Naive thymus-derived CD8-positive, alpha-beta T cell (primary cell): Measurements from ENCODE around the gene SH2D7. TPM values are rescaled to one million over a fixed set of nuclear protein-coding genes. Genes with fewer than 3 reads are reported as not detected.

Experiments
- ATAC-seq, 2 donors: fragments of 150-1000 bp; cut with Tn5 transposase in 1 of 2; sonication (Bioruptor Pico), chemical (Tn5 transposase) in 1 of 2; 1 replicate in 1 of 2; 2 replicates in 1 of 2; pipeline ENCODE4 v1.10.0; 2021; ENCODE audit warnings: mild to moderate bottlenecking in 2 of 2, moderate library complexity in 2 of 2
- POLR2A ChIA-PET: fragments of 350-600 bp; sonication (Branson Sonifier 250); formaldehyde crosslinking; loops from one replicate; lab custom pipeline; 2021; ENCODE audit warnings: antibody characterized with exemption; lab: Charles Lee
- DNase-seq, 10 donors: peaks; one replicate each; pipeline versions ENCODE4 v3.0.0 to v3.0.0-alpha.2; 2020 to 2022
- H3K27ac Mint-ChIP-seq, 10 donors: one replicate each; pipeline ENCODE4 v1.8.0; 2020 to 2022; ENCODE audit warnings: mild to moderate bottlenecking in 10 of 10, mixed read lengths in 10 of 10, moderate library complexity in 4 of 10, inconsistent platforms in 1 of 10
- H3K27me3 Mint-ChIP-seq, 5 donors: one replicate each; pipeline ENCODE4 v1.8.0; 2021 to 2022; ENCODE audit warnings: mixed read lengths in 5 of 5
- H3K36me3 Mint-ChIP-seq, 3 donors: one replicate each; pipeline ENCODE4 v1.8.0; 2020 to 2022; ENCODE audit warnings: mixed read lengths in 3 of 3, mild to moderate bottlenecking in 2 of 3, inconsistent platforms in 1 of 3
- H3K4me1 Mint-ChIP-seq, 4 donors: one replicate each; pipeline ENCODE4 v1.8.0; 2021 to 2022; ENCODE audit warnings: mixed read lengths in 4 of 4
- H3K4me3 Mint-ChIP-seq, 10 donors: one replicate each; pipeline ENCODE4 v1.8.0; 2020 to 2022; ENCODE audit warnings: mild to moderate bottlenecking in 10 of 10, mixed read lengths in 10 of 10, moderate library complexity in 6 of 10, inconsistent platforms in 1 of 10
- H3K9me3 Mint-ChIP-seq, 9 donors: one replicate each; pipeline ENCODE4 v1.8.0; 2020 to 2022; ENCODE audit warnings: mixed read lengths in 9 of 9, mild to moderate bottlenecking in 3 of 9, inconsistent platforms in 1 of 9, moderate library complexity in 1 of 9
- polyA plus RNA-seq, 3 donors: library from polyadenylated mRNA; unstranded; fragments of 300-500 nt; fragmentation: Illumina TruSeq; gene quantifications; one replicate each; pipeline ENCODE4 v1.2.3, GENCODE V29; 2021
- total RNA-seq, 8 experiments: library from RNA in 2 of 8; stranded (reverse) in 2 of 8; gene quantifications; one replicate each; pipeline ENCODE4 v1.2.3 and lab custom pipeline; 2021 to 2026

SH2D7 gene
- total and polyA plus RNA-seq, 5 experiments from 2014 or later = 0.19 TPM; not detected in 4

DNA sequence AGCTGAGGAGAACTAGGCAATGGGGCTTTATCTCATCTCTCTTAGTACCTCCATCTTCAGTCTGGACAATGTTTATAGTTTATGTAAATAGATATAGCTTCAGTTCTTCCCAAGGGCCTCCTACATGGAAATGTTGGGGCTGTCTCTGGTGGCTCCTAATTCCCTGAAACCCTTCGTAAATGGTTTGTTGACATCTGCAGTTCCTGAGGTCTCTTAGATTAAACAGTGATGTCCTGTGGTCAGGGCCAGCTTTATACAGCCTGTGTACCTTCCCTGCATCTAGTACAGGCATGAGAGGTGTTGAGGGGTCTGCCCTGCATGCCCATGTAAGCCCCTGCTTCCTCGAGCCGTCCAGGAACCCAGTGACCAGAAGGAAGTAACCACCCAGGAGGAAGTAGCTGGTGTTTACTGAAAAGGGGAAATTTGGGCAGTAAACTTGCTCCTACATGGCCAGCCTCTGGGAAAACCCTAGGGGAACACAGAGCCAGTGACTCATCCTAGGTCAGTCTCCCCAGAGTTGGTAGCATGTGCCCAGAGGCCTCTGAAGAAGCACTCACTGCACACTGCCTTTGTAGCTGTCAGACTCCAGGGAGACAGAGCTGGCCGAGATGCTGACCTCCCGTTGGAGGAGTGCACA lies 10.1 kb upstream of the SH2D7 start:
- Mint-ChIP-seq H3K9me3 (no peaks in the 10 kb centered on the region), H3K36me3 (no peaks in the 10 kb centered on the region), H3K4me1 (peaks cover 10 to 15% (median 13%) of the 10 kb centered on the region in 4 donors), H3K27me3 (no peaks in the 10 kb centered on the region), H3K27ac (peak overlapping the region in 3 of 10 donors; percentile 12 to 38 (median 37)), H3K4me3 (peak overlapping the region in 1 of 10 donors; percentile 26)
- POLR2A ChIA-PET = interaction anchor here (0.7 to 1.6 kb wide), 4 partner anchors 9 to 47 kb away, joined by 3 to 5 read pairs (median 4); no protein-coding TSS in a partner anchor
- DNase-seq = no peak
- no peak for ATAC-seq

- POLR2A ChIA-PET = interaction anchor here (1.1 to 1.6 kb wide), 2 partner anchors 10 to 24 kb away, joined by 3 to 4 read pairs; no protein-coding TSS in a partner anchor
These were observed 9.6 kb upstream of the SH2D7 start for GRCh38 chr15:78082743-78083110.

GRCh38 chr15:78083186-78083585 lies 9.2 kb upstream of the SH2D7 start:
- H3K27ac Mint-ChIP-seq = peak overlapping the region in 2 of 10 donors; percentile 15 to 48
- DNase-seq = no peak
- no peaks in the 10 kb centered on the region for H3K36me3 Mint-ChIP-seq
- H3K4me3 Mint-ChIP-seq = no peak overlapping the region
- H3K4me1 Mint-ChIP-seq = peaks cover 6 to 10% (median 9%) of the 10 kb centered on the region in 4 donors
- no peaks in the 10 kb centered on the region for H3K9me3 Mint-ChIP-seq
- POLR2A ChIA-PET = interaction anchor here (1.1 to 1.6 kb wide), 2 partner anchors 10 to 25 kb away, joined by 3 to 4 read pairs; no protein-coding TSS in a partner anchor
- ATAC-seq = no peak
- no peaks in the 10 kb centered on the region for H3K27me3 Mint-ChIP-seq

More at GRCh38 chr15:78082743-78083110, 9.6 kb upstream of the SH2D7 start:
- H3K4me3 Mint-ChIP-seq = no peak overlapping the region
- ATAC-seq (no peak), DNase-seq (no peak)
- no peaks in the 10 kb centered on the region for H3K36me3 Mint-ChIP-seq
- H3K27me3 Mint-ChIP-seq = no peaks in the 10 kb centered on the region
- no peaks in the 10 kb centered on the region for H3K9me3 Mint-ChIP-seq
- H3K27ac Mint-ChIP-seq = peak overlapping the region in 2 of 10 donors; percentile 37 to 38
- peaks cover 10 to 15% (median 13%) of the 10 kb centered on the region in 4 donors for H3K4me1 Mint-ChIP-seq

DNA sequence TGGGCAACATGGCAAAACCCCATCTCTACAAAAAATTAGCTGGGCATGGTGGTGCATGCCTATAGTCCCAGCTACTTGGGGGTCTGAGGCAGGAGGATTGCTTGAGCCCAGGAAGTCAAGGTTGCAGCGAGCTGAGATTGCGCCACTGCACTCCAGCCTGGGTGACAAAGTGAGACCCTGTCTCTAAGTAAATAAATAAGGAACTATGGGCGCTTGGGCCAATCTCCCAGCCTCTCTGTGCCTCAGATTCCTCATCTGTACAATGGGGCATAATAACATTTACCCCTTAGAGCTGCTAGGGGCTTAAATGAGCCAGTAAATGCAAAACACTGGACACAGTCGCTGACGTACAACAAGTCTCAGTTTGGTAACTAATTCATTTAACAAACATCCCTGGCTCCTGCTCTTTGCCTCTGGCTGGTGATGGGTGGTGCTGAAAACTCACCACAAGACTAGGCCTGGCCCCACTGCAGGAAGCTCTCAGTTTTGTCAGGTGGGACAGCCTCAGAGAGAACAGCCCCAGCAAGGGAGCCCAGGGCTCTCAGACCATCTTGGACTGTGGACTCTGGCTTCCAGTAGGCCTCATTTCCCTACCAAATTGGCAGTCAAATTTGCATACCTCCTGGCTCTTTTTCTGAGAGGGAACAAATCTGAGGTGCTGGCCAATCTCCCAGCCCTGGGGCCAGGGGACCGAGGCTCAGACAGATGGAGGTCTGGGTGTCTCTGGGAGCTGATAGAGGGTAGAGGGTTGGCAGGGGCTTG lies 8.5 kb upstream of the SH2D7 start:
- Mint-ChIP-seq H3K27me3 (no peaks in the 10 kb centered on the region), H3K4me1 (peaks cover 5 to 11% (median 7%) of the 10 kb centered on the region in 4 donors), H3K9me3 (no peaks in the 10 kb centered on the region), H3K27ac (peak overlapping the region in 1 of 10 donors; percentile 15), H3K4me3 (no peak overlapping the region), H3K36me3 (no peaks in the 10 kb centered on the region)
- no peak for ATAC-seq
- POLR2A ChIA-PET = interaction anchor here (1.6 to 1.8 kb wide), 2 partner anchors 10 to 25 kb away, joined by 4 read pairs; no protein-coding TSS in a partner anchor
- no peak for DNase-seq

DNA sequence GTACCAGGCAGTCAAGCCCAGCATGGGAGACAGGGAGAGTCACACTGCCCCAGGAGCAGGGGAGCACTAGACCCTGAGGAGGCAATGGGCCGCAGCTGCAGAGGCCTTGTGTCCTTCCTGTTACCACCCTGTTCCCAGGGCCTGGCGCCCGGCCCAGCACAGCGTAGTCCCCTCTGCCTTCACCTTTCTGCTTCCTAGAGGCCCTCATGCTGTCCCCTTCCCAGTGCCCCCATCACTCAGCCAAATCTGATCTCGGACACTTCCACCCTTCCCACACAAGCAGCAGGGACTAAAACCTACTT lies 8.0 kb upstream of the SH2D7 start:
- Mint-ChIP-seq H3K4me3 (peak overlapping the region in 1 of 10 donors; percentile 68), H3K27ac (no peak overlapping the region), H3K36me3 (no peaks in the 10 kb centered on the region), H3K27me3 (no peaks in the 10 kb centered on the region), H3K9me3 (no peaks in the 10 kb centered on the region), H3K4me1 (peaks cover 5 to 11% (median 7%) of the 10 kb centered on the region in 4 donors)
- POLR2A ChIA-PET = interaction anchor here (1.8 kb wide), 1 partner anchor 9 kb away, joined by 4 read pairs; no protein-coding TSS in a partner anchor
- no peak for ATAC-seq
- no peak for DNase-seq

DNA sequence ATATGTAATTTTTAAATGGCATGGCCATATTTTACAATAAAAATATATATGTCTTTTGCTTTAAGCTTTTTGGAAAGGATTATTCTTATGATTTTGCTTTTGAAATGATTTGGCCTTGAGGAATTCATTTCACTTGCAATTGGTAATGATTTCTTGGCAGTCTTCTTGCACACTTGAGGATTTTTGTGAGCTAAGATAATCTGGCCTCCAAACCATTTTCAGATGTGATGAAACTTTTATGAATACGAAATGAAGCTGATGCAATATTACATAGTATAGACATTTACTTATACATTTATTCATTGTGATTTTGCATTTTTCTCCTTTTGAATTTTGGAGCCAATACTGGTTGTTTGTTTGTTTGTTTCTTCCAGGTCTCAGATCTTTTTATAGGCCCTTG lies 6.4 kb upstream of the SH2D7 start:
- ATAC-seq (no peak), DNase-seq (no peak)
- Mint-ChIP-seq H3K9me3 (no peaks in the 10 kb centered on the region), H3K27ac (no peak overlapping the region), H3K4me1 (peaks cover 5 to 11% (median 7%) of the 10 kb centered on the region in 4 donors), H3K4me3 (no peak overlapping the region), H3K27me3 (no peaks in the 10 kb centered on the region), H3K36me3 (no peaks in the 10 kb centered on the region)
- POLR2A ChIA-PET = interaction anchor here (0.7 to 1.8 kb wide), 2 partner anchors 8 to 9 kb away, joined by 4 read pairs; no protein-coding TSS in a partner anchor

DNA sequence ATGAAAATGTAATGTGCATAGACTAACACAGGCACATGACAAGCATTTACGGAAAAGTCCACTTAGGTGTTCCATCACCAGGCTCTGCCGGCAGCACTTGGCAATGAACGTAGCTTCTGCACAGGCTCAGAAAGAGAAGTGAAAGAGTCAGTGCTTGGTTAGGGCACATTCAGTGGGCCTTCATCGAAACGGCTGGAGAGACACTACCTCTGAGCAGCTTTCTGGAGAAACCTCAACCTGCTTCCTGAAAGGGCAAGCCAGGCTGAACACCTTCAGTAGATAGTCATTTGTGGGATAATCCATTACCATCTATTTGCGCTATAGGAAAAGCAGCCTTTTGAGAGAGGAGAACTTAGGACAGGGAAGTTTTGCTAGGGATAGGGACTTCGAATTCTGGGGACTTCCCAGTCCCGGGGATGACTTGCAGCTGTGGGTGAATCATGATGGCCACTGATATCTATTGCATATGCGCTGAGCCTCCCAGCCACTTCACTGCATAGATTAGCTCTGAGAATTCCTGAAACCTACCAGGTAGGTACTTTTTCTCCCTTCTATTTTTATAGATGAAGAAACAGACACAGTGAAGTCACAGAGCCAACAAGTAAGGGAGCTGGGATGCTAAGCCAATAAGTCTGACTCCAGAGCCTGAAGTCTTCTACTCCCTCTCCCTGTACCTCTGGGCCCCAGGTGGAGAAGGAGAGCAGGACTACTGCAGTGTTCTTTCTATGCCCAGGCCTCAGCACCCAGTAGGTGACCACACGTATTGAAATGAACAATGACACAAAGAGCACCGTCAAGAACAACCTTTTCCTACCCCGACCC lies 4.2 kb upstream of the SH2D7 start:
- H3K27ac Mint-ChIP-seq = peak overlapping the region in 3 of 10 donors; percentile 26 to 67 (median 27)
- peaks cover 5 to 22% (median 18%) of the 10 kb centered on the region in 4 donors for H3K4me1 Mint-ChIP-seq
- H3K27me3 Mint-ChIP-seq = no peaks in the 10 kb centered on the region
- H3K4me3 Mint-ChIP-seq = no peak overlapping the region
- POLR2A ChIA-PET = interaction anchor here (1.0 kb wide), 1 partner anchor 20 kb away, joined by 3 read pairs; no protein-coding TSS in a partner anchor
- no peak for ATAC-seq
- no peaks in the 10 kb centered on the region for H3K9me3 Mint-ChIP-seq
- DNase-seq = no peak
- no peaks in the 10 kb centered on the region for H3K36me3 Mint-ChIP-seq

GRCh38 chr15:78088773-78089080 lies 3.6 kb upstream of the SH2D7 start:
- Mint-ChIP-seq H3K36me3 (no peaks in the 10 kb centered on the region), H3K4me3 (no peak overlapping the region), H3K27me3 (no peaks in the 10 kb centered on the region), H3K27ac (peak overlapping the region in 2 of 10 donors; percentile 26 to 67), H3K9me3 (no peaks in the 10 kb centered on the region), H3K4me1 (peaks cover 5 to 27% (median 20%) of the 10 kb centered on the region in 4 donors)
- DNase-seq (no peak), ATAC-seq (no peak)
- POLR2A ChIA-PET = interaction anchor here (1.0 kb wide), 1 partner anchor 19 kb away, joined by 3 read pairs; no protein-coding TSS in a partner anchor

- POLR2A ChIA-PET = no interaction called here
- Mint-ChIP-seq H3K27ac (no peak overlapping the region), H3K4me3 (no peak overlapping the region)
These were observed 1.8 kb upstream of the SH2D7 start for GRCh38 chr15:78090422-78091063.

DNA sequence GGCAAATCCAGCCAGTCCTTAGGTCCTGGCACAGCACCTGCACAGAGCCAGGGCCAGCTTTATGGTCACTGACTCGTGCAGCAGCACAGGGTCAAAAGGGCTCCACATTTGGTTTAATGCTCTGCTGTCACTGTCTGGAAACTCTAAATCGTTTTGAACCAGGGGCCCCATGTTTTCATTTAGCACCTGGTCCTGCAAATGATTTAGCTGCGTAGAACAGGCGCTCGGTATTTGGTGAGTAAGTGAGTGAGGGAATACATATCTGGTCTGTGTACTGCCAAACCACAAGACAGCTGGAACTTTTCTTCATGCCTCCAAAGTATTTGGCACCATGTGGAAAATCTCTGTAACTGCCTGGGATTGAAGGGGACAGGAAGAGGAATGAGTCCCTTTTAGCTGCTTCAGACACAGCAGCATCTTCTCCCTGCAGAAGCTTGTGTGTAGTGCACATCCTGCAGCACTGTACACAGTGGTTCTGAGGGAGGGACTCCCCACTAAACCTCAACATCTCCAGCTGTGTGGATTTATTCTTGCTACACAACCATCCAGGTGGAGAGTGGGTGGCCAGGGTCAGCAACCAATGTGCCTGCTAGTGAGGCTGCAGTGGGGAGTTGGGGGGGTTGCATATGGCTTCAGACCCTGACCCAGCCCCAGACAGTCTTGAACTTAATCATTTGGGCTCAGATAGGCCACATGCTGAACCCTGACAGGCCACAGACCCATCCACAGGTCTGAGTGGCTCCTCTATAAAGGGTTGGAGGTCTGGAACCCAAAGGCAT lies 1.1 kb downstream of the SH2D7 start:
- ATAC-seq (no peak), DNase-seq (no peak)
- no peak overlapping the region for H3K27ac Mint-ChIP-seq

More at GRCh38 chr15:78090422-78091063, 1.8 kb upstream of the SH2D7 start:
- DNase-seq = no peak
- Mint-ChIP-seq H3K9me3 (no peaks in the 10 kb centered on the region), H3K36me3 (no peaks in the 10 kb centered on the region), H3K27me3 (no peaks in the 10 kb centered on the region), H3K4me1 (peaks cover 6 to 22% (median 14%) of the 10 kb centered on the region in 4 donors)
- no peak for ATAC-seq

DNA sequence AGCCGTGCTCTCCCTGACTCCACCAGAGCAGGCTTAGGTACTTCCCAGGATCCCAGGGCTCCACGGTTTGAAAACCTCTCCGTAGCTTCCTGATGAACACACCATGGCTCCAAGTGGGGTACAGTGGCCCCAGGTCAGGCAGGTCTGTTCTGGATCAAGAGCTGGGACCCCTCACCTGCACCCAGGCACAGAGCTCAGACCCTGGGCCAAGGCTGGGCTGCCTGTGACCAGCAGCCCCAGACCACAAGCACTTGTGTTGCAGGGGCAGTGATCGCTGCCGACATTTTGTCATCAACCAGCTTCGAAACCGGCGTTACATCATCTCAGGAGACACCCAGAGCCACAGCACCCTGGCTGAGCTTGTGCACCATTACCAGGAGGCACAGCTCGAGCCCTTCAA lies 5.3 kb downstream of the SH2D7 start:
- no peak for DNase-seq
- Mint-ChIP-seq H3K36me3 (no peaks in the 10 kb centered on the region), H3K4me3 (no peak overlapping the region), H3K27ac (no peak overlapping the region), H3K9me3 (no peaks in the 10 kb centered on the region), H3K27me3 (no peaks in the 10 kb centered on the region), H3K4me1 (peaks cover 2 to 17% (median 5%) of the 10 kb centered on the region in 4 donors)
- ATAC-seq = no peak
- POLR2A ChIA-PET = interaction anchor here (1.1 kb wide), 1 partner anchor 40 kb away, joined by 3 read pairs; no protein-coding TSS in a partner anchor

More for the DNA sequence above, 1.1 kb downstream of the SH2D7 start:
- Mint-ChIP-seq H3K36me3 (no peaks in the 10 kb centered on the region), H3K27me3 (no peaks in the 10 kb centered on the region), H3K4me1 (peaks cover 6 to 22% (median 13%) of the 10 kb centered on the region in 4 donors), H3K9me3 (no peaks in the 10 kb centered on the region), H3K4me3 (no peak overlapping the region)
- POLR2A ChIA-PET = interaction anchor here (0.6 to 1.2 kb wide), 3 partner anchors 8 to 585 kb away, joined by 4 to 8 read pairs (median 5); no protein-coding TSS in a partner anchor
